HG03095 (cell line): ENCODE results near the gene FIBCD1.
"Not testable (repeated sequence)": the region's sequence is repeated elsewhere in the genome, so short reads cannot be mapped to it uniquely, and the experiment has no call there.

ENCODE experiments used
- ATAC-seq: cut with Tn5 transposase; IDR thresholded peaks from one replicate; pipeline ENCODE4 v1.9.1; 2021; ENCODE audit warnings: moderate library complexity; ENCODE audit not compliant: unreplicated experiment

The FIBCD1 gene

GRCh38 chr9:130973686-130974281 is 34.7 kb upstream of the FIBCD1 start:
- ATAC-seq, result no peak

GRCh38 chr9:130972957-130973685 is 34.1 kb upstream of the FIBCD1 start:
- no peak for ATAC-seq

GRCh38 chr9:130972277-130972956 is 33.4 kb upstream of the FIBCD1 start:
- no peak for ATAC-seq

- no peak for ATAC-seq
These were observed 32.3 kb upstream of the FIBCD1 start for GRCh38 chr9:130971294-130971849.

GRCh38 chr9:130970855-130971254 is 31.8 kb upstream of the FIBCD1 start:
- no peak for ATAC-seq

GRCh38 chr9:130970052-130970451 is 31.0 kb upstream of the FIBCD1 start:
- ATAC-seq, result no peak

GRCh38 chr9:130965680-130966079 is 26.6 kb upstream of the FIBCD1 start:
- no peak for ATAC-seq

GRCh38 chr9:130963916-130964315 is 24.9 kb upstream of the FIBCD1 start:
- no peak for ATAC-seq

GRCh38 chr9:130963337-130963908 is 24.4 kb upstream of the FIBCD1 start:
- no peak for ATAC-seq

GRCh38 chr9:130962418-130963316 is 23.6 kb upstream of the FIBCD1 start:
- no peak for ATAC-seq

- no peak for ATAC-seq
These were observed 22.7 kb upstream of the FIBCD1 start for GRCh38 chr9:130961511-130962300.

- ATAC-seq, result no peak
These were observed 21.7 kb upstream of the FIBCD1 start for GRCh38 chr9:130960522-130961378.

GRCh38 chr9:130959809-130960334 is 20.8 kb upstream of the FIBCD1 start:
- ATAC-seq, result no peak

GRCh38 chr9:130958564-130958963 is 19.5 kb upstream of the FIBCD1 start:
- ATAC-seq, result not testable (repeated sequence)

- no peak for ATAC-seq
These were observed 18.6 kb upstream of the FIBCD1 start for GRCh38 chr9:130957451-130958203.

GRCh38 chr9:130956636-130957450 is 17.8 kb upstream of the FIBCD1 start:
- no peak for ATAC-seq
